A549 (cell line): ENCODE measurements around the gene PXDC1.

ENCODE experiments used
- CTCF ChIP-seq: fragments of >200 bp; sonication (Bioruptor Twin); formaldehyde crosslinking; IDR thresholded peaks from 3 replicates; pipeline ENCODE4 v1.5.1; 2016
- JUNB ChIP-seq: fragments of >200 bp; sonication (Bioruptor Twin); formaldehyde crosslinking; IDR thresholded peaks from 2 replicates; pipeline ENCODE4 v1.6.1; 2016
- NFE2L2 ChIP-seq: fragments of 150-350 bp; conservative IDR thresholded peaks from 2 replicates; pipeline ENCODE4 v1.6.1; 2014; ENCODE audit warnings: low read length
- POLR2A ChIP-seq: IDR thresholded peaks from 2 replicates; pipeline ENCODE4 v1.6.1; 2012; ENCODE audit warnings: mild to moderate bottlenecking, low read length
- RFX5 ChIP-seq: fragments of 450-650 bp; IDR thresholded peaks from 2 replicates; pipeline ENCODE4 v1.7.1; 2014; ENCODE audit warnings: antibody characterized with exemption, mild to moderate bottlenecking, moderate library complexity
- TFCP2L1 ChIP-seq: fragments of 250-450 bp; sonication (Bioruptor Pico); IDR thresholded peaks from 2 replicates; pipeline ENCODE4 v1.5.0; 2021; ENCODE audit warnings: mild to moderate bottlenecking
- USF2 ChIP-seq: fragments of 450-650 bp; IDR thresholded peaks from 2 replicates; pipeline ENCODE4 v1.6.1; 2014; ENCODE audit warnings: antibody characterized with exemption

GRCh38 chr6:3749977-3750316 lies 1.6 kb downstream of the PXDC1 start:
- TF ChIP-seq RFX5: no peak
- no peak for TF ChIP-seq POLR2A
- no peak for TF ChIP-seq JUNB
- no peak for TF ChIP-seq NFE2L2
- TF ChIP-seq CTCF: no peak
- no peak for TF ChIP-seq TFCP2L1
- no peak for TF ChIP-seq USF2
